Gastrocnemius medialis (tissue), 4 donors: ENCODE results near the gene P2RY2. TPM values are rescaled to one million over a fixed set of nuclear protein-coding genes. Genes with fewer than 3 reads are reported as not detected.

Experiments
- ATAC-seq, 2 donors: fragments of 150-250 bp; one replicate each; pipeline ENCODE4 v1.9.1; 2016
- DNase-seq, 2 donors: peaks; one replicate each; pipeline ENCODE4 v3.0.0-alpha.2; 2019
- H3K27ac ChIP-seq, 4 donors: fragments of 200-600 bp; sonication (generic); 1 replicate in 1 of 4; 2 replicates in 3 of 4; pipeline ENCODE4 v1.5.1; 2016 to 2018; ENCODE audit warnings: mild to moderate bottlenecking in 2 of 4, moderate library complexity in 1 of 4
- H3K27me3 ChIP-seq, 3 donors: fragments of 200-600 bp; sonication (generic) in 2 of 3; 1 replicate in 1 of 3; 2 replicates in 2 of 3; pipeline versions ENCODE4 v1.5.1 to v1.6.0; 2016 to 2019; ENCODE audit warnings: mild to moderate bottlenecking in 1 of 3, moderate library complexity in 1 of 3
- H3K36me3 ChIP-seq, 2 donors: fragments of 200-600 bp; sonication (generic) in 1 of 2; one replicate each; pipeline ENCODE4 v1.5.1; 2017 to 2018
- H3K4me1 ChIP-seq, 2 donors: fragments of 200-600 bp; sonication (generic) in 1 of 2; one replicate each; pipeline ENCODE4 v1.5.1; 2016 to 2017; ENCODE audit warnings: mild to moderate bottlenecking in 2 of 2
- H3K4me3 ChIP-seq, 4 donors: fragments of 200-600 bp; sonication (generic) in 3 of 4; 1 replicate in 1 of 4; 2 replicates in 3 of 4; pipeline ENCODE4 v1.5.1; 2016 to 2019; ENCODE audit warnings: mild to moderate bottlenecking in 2 of 4
- H3K9me3 ChIP-seq, 3 donors: fragments of 200-600 bp; sonication (generic) in 2 of 3; 1 replicate in 1 of 3; 2 replicates in 2 of 3; pipeline ENCODE4 v1.5.1; 2016 to 2019
- CTCF ChIP-seq, 5 experiments: fragments of 450-650 bp in 3 of 5; fragments of 200-600 bp in 2 of 5; sonication (generic) in 2 of 5; IDR thresholded peaks in 4 of 5; conservative IDR thresholded peaks in 1 of 5; 1 replicate in 4 of 5; 2 replicates in 1 of 5; pipeline ENCODE4 v1.5.1; 2016 to 2019; ENCODE audit warnings: antibody characterized with exemption in 5 of 5, mild to moderate bottlenecking in 3 of 5, moderate library complexity in 3 of 5
- POLR2A ChIP-seq, 2 donors: fragments of 450-650 bp; IDR thresholded peaks; one replicate each; pipeline ENCODE4 v1.6.1; 2017; ENCODE audit warnings: antibody characterized with exemption in 2 of 2, mild to moderate bottlenecking in 2 of 2, moderate library complexity in 2 of 2
- in situ Hi-C, 4 donors: fragments of 200-750 bp; cut with MboI; loops; one replicate each; pipeline versions ENCODE4 v1.15.0 to v1.8.0; 2017; ENCODE audit warnings: low sequenced_read_pairs in 4 of 4
- intact Hi-C: fragments of 100-400 bp; cut with DNase I; formaldehyde crosslinking; loops from one replicate; pipeline ENCODE4 v1.15.1; 2023; ENCODE audit warnings: low total_unique reads
- total RNA-seq, 4 donors: library from RNA; depleted of rRNA; stranded (reverse); fragments of >200 nt; gene quantifications; one replicate each; pipeline versions ENCODE4 v1.1.0 to v1.2.3, GENCODE V29; 2016

Gene P2RY2
- total RNA-seq, 4 donors from 2014 or later, result 21.8 to 52.6 (median 44.5) TPM

DNA sequence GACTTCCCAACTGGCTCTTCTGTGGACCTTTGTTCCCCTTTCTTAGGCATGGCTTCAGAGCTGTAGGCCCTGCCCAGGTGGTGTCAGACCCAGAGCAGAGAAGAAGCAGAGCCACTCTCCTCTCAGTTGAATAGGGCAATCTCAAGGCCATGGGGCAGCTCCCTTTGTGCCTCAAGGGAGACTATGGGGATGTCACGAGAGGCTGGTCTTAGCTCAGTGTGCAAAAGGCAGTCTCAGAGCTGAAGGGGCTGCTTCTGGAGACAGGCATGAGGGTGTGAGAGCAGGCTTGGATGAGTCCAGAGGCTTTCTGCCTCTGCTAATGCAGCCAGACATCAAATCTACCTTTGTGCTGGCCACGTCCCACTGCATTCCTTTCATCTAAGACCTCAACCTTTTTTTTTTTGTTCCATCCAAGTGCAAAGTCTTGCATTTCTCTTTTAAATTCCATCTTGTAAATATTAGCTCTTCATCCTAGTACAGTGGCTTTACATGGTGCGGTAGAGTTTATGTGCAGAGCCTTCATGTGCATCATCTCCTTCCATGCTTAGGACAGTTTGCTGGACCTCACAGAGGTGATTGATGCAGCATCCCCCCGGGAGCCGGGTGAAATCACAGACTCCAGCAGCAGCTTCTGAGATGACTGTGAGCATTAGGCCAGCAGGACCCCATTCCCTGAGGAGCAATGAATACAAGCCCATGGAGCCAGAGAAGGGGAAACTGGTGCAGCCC, 41.8 kb upstream of the P2RY2 start:
- H3K4me3 ChIP-seq, result no peak overlapping the region
- H3K4me1 ChIP-seq, result peaks cover 16 to 25% of the 10 kb centered on the region in 2 donors
- ATAC-seq, result no peak
- intact Hi-C loops (loop anchor here (2.0 kb wide), 1 partner anchor 452 kb away; no protein-coding TSS in a partner anchor), in situ Hi-C loops (loop anchor here (5.0 to 25.0 kb wide), 6 partner anchors 244 to 464 kb away; no protein-coding TSS in a partner anchor)
- no peaks in the 10 kb centered on the region for H3K36me3 ChIP-seq
- TF ChIP-seq POLR2A (IDR thresholded peaks at IDR 0.05) (no peak), CTCF (IDR thresholded peaks at IDR 0.05 in 4 of 5, conservative IDR thresholded peaks at IDR 0.05 in 1 of 5) (no peak)
- peak in 1 of 2 donors; percentile 9 for DNase-seq
- H3K27me3 ChIP-seq, result no peaks in the 10 kb centered on the region
- no peaks in the 10 kb centered on the region for H3K9me3 ChIP-seq
- H3K27ac ChIP-seq, result peak overlapping the region in 1 of 4 donors; percentile 50

GRCh38 chr11:73176874-73177155, 41.3 kb upstream of the P2RY2 start:
- Histone ChIP-seq H3K27ac (peak overlapping the region in 1 of 4 donors; percentile 63), H3K36me3 (no peaks in the 10 kb centered on the region), H3K4me3 (no peak overlapping the region), H3K4me1 (peaks cover 16 to 25% of the 10 kb centered on the region in 2 donors), H3K9me3 (no peaks in the 10 kb centered on the region), H3K27me3 (no peaks in the 10 kb centered on the region)
- ATAC-seq (no peak), DNase-seq (peak in 1 of 2 donors; percentile 9)
- in situ Hi-C loops, result loop anchor here (5.0 to 25.0 kb wide), 6 partner anchors 245 to 465 kb away; no protein-coding TSS in a partner anchor
- TF ChIP-seq POLR2A (IDR thresholded peaks at IDR 0.05), result no peak
- TF ChIP-seq CTCF (IDR thresholded peaks at IDR 0.05 in 4 of 5, conservative IDR thresholded peaks at IDR 0.05 in 1 of 5), result no peak
- intact Hi-C loops, result loop anchor here (2.0 kb wide), 1 partner anchor 452 kb away; no protein-coding TSS in a partner anchor

DNA sequence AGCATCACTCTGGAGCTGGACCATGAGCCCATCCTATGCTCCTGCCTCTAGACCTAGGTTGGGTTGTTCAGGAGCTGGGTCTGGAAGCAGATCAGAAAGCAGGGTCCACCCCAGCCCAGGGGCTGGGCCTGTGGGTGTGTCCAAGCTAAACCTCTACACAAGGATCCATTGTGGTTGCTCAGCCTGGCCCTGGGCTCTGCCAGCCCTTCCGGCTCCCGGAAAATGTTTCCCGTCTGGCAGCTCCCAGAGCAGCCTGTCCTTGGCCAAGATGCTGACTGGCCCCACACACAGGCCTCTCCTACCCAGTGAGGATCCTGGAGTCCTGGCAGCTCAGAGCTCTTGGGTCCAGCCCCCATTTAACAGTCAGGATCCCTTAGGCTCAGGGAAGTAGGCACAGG, 40.7 kb upstream of the P2RY2 start:
- DNase-seq, result peak in 1 of 2 donors; percentile 12
- ATAC-seq, result peak; percentile 7 to 13
- Histone ChIP-seq H3K4me3 (no peak overlapping the region), H3K4me1 (peaks cover 16 to 25% of the 10 kb centered on the region in 2 donors), H3K9me3 (no peaks in the 10 kb centered on the region), H3K27me3 (no peaks in the 10 kb centered on the region), H3K36me3 (no peaks in the 10 kb centered on the region), H3K27ac (peak overlapping the region; percentile 29 to 63 (median 46))
- intact Hi-C loops, result loop anchor here (2.0 kb wide), 1 partner anchor 453 kb away; no protein-coding TSS in a partner anchor
- in situ Hi-C loops, result loop anchor here (5.0 to 25.0 kb wide), 6 partner anchors 245 to 465 kb away; no protein-coding TSS in a partner anchor
- TF ChIP-seq POLR2A (IDR thresholded peaks at IDR 0.05), result no peak
- TF ChIP-seq CTCF (IDR thresholded peaks at IDR 0.05 in 4 of 5, conservative IDR thresholded peaks at IDR 0.05 in 1 of 5), result no peak

GRCh38 chr11:73177778-73178539, 40.1 kb upstream of the P2RY2 start:
- H3K27ac ChIP-seq, result peak overlapping the region; percentile 29 to 63 (median 46)
- peaks cover 16 to 25% of the 10 kb centered on the region in 2 donors for H3K4me1 ChIP-seq
- ATAC-seq, result peak; percentile 64 to 71
- DNase-seq, result peak; percentile 56 to 72
- no peaks in the 10 kb centered on the region for H3K9me3 ChIP-seq
- peak; percentile 80 to 92 (median 89) for TF ChIP-seq CTCF (IDR thresholded peaks at IDR 0.05 in 4 of 5, conservative IDR thresholded peaks at IDR 0.05 in 1 of 5)
- no peak for TF ChIP-seq POLR2A (IDR thresholded peaks at IDR 0.05)
- in situ Hi-C loops (loop anchor here (5.0 to 25.0 kb wide), 6 partner anchors 246 to 466 kb away; no protein-coding TSS in a partner anchor), intact Hi-C loops (loop anchor here (1.0 to 2.0 kb wide), 3 partner anchors 255 to 453 kb away; no protein-coding TSS in a partner anchor)
- H3K36me3 ChIP-seq, result no peaks in the 10 kb centered on the region
- H3K4me3 ChIP-seq, result no peak overlapping the region
- H3K27me3 ChIP-seq, result no peaks in the 10 kb centered on the region
